Sigmoid colon (tissue), 4 donors: ENCODE results near the gene FIG4.

Source experiments
- EP300 ChIP-seq, 4 donors: sonication (generic); formaldehyde crosslinking; IDR thresholded peaks; one replicate each; pipeline ENCODE4 v1.6.1; 2017; ENCODE audit warnings: antibody characterized with exemption in 4 of 4
- POLR2A ChIP-seq, 2 donors: fragments of 450-650 bp; IDR thresholded peaks; one replicate each; pipeline ENCODE4 v1.6.1; 2016; ENCODE audit warnings: antibody characterized with exemption in 2 of 2, mild to moderate bottlenecking in 2 of 2, moderate library complexity in 2 of 2
- POLR2AphosphoS5 ChIP-seq, 4 donors: sonication (generic); formaldehyde crosslinking; IDR thresholded peaks; one replicate each; pipeline ENCODE4 v1.6.1; 2017; ENCODE audit warnings: antibody characterized with exemption in 4 of 4
- TF ChIP-seq, protein P1 (sequence below), 4 experiments: fragments of 450-650 bp in 3 of 4; fragments of 200-600 bp in 1 of 4; IDR thresholded peaks; one replicate each; pipeline ENCODE4 v1.5.1; 2016 to 2019; ENCODE audit warnings: antibody characterized with exemption in 4 of 4, mild to moderate bottlenecking in 3 of 4, moderate library complexity in 2 of 4

DNA sequence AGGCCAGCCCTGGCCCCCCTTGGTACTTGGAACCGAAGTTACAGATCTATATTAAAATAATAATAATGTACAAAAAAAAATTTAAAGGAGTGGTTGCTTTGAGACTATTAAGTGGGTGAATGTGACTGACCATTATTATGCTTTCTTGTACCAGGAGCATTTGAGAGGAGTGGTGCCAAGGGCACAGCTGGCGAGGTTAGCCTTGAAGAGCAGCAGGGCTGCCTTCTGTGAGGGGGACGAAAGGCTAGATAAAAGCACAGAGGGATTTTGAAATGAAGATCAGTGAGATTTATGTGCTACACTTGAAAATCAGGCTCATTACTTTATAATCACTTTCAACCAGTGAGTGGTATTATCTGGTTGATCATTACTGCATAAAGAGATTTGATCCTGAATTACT lies 48.6 kb downstream of the FIG4 start:
- TF ChIP-seq POLR2A (IDR thresholded peaks at IDR 0.05): no peak
- TF ChIP-seq, protein P1, sequence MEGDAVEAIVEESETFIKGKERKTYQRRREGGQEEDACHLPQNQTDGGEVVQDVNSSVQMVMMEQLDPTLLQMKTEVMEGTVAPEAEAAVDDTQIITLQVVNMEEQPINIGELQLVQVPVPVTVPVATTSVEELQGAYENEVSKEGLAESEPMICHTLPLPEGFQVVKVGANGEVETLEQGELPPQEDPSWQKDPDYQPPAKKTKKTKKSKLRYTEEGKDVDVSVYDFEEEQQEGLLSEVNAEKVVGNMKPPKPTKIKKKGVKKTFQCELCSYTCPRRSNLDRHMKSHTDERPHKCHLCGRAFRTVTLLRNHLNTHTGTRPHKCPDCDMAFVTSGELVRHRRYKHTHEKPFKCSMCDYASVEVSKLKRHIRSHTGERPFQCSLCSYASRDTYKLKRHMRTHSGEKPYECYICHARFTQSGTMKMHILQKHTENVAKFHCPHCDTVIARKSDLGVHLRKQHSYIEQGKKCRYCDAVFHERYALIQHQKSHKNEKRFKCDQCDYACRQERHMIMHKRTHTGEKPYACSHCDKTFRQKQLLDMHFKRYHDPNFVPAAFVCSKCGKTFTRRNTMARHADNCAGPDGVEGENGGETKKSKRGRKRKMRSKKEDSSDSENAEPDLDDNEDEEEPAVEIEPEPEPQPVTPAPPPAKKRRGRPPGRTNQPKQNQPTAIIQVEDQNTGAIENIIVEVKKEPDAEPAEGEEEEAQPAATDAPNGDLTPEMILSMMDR (IDR thresholded peaks at IDR 0.05): no peak
- no peak for TF ChIP-seq POLR2AphosphoS5 (IDR thresholded peaks at IDR 0.05)
- no peak for TF ChIP-seq EP300 (IDR thresholded peaks at IDR 0.05)
